GM10847 (cell line): ENCODE data around the gene MBD1.

Experiments used
- POLR2A ChIP-seq: IDR thresholded peaks from 2 replicates; pipeline ENCODE4 v1.6.1; 2011; ENCODE audit not compliant: insufficient read length; ENCODE audit errors: extremely low read depth

Gene MBD1

GRCh38 chr18:50281295-50281971 is at the start of gene MBD1:
TSS of gene MBD1 (minus strand) at chr18:50281523. CDS start at chr18:50279992, 1,531 bp downstream.
- TF ChIP-seq POLR2A, result peak; percentile 92

GRCh38 chr18:50330176-50330575 is 48.9 kb upstream of the MBD1 start:
- no peak for TF ChIP-seq POLR2A

GRCh38 chr18:50327983-50328382 is 46.7 kb upstream of the MBD1 start:
- TF ChIP-seq POLR2A, result no peak

GRCh38 chr18:50320719-50321118 is 39.4 kb upstream of the MBD1 start:
- no peak for TF ChIP-seq POLR2A

- TF ChIP-seq POLR2A, result no peak
These were observed 34.0 kb upstream of the MBD1 start for GRCh38 chr18:50315100-50315871.

- TF ChIP-seq POLR2A, result no peak
These were observed 32.6 kb upstream of the MBD1 start for GRCh38 chr18:50313873-50314460.

- TF ChIP-seq POLR2A, result no peak
These were observed 31.8 kb upstream of the MBD1 start for GRCh38 chr18:50313031-50313607.

GRCh38 chr18:50312296-50313030 is 31.1 kb upstream of the MBD1 start:
- TF ChIP-seq POLR2A, result no peak

- TF ChIP-seq POLR2A, result no peak
These were observed 30.3 kb upstream of the MBD1 start for GRCh38 chr18:50311650-50312049.

GRCh38 chr18:50310080-50310479 is 28.8 kb upstream of the MBD1 start:
- no peak for TF ChIP-seq POLR2A

- TF ChIP-seq POLR2A, result no peak
These were observed 26.6 kb upstream of the MBD1 start for GRCh38 chr18:50307738-50308470.

GRCh38 chr18:50307400-50307737 is 26.0 kb upstream of the MBD1 start:
- no peak for TF ChIP-seq POLR2A

GRCh38 chr18:50306944-50307343 is 25.6 kb upstream of the MBD1 start:
- TF ChIP-seq POLR2A, result no peak

- no peak for TF ChIP-seq POLR2A
These were observed 19.8 kb upstream of the MBD1 start for GRCh38 chr18:50301074-50301473.
